Psoas muscle (tissue), 8 donors: ENCODE measurements around the gene SCUBE3. TPM values are rescaled to one million over a fixed set of nuclear protein-coding genes. Genes with fewer than 3 reads are reported as not detected.

ENCODE experiments used
- ATAC-seq, 4 donors: fragments of 200-7000 bp; cut with Tn5 transposase; one replicate each; pipeline ENCODE4 v1.9.1; 2020; ENCODE audit warnings: moderate library complexity in 3 of 4, mild to moderate bottlenecking in 2 of 4
- DNase-seq, 2 donors: peaks; one replicate each; pipeline ENCODE4 v3.0.0-alpha.2; 2020
- H3K27ac ChIP-seq: fragments of 200-600 bp; one replicate; pipeline ENCODE4 v1.8.0; 2022
- H3K27me3 ChIP-seq, 3 donors: fragments of 200-600 bp in 1 of 3; one replicate each; pipeline versions ENCODE4 v1.6.1 to v1.8.0; 2013 to 2022; ENCODE audit warnings: low read length in 2 of 3, mild to moderate bottlenecking in 2 of 3, moderate library complexity in 1 of 3; ENCODE audit not compliant: insufficient read depth in 3 of 3
- H3K36me3 ChIP-seq, 2 donors: fragments of 200-600 bp in 1 of 2; one replicate each; pipeline versions ENCODE4 v1.6.1 to v1.8.0; 2013 to 2022; ENCODE audit warnings: low read depth in 1 of 2, mild to moderate bottlenecking in 1 of 2, moderate library complexity in 1 of 2; ENCODE audit not compliant: insufficient read depth in 1 of 2
- H3K4me1 ChIP-seq: fragments of 200-600 bp; one replicate; pipeline ENCODE4 v1.8.0; 2022
- H3K4me3 ChIP-seq: fragments of 200-600 bp; one replicate; pipeline ENCODE4 v1.8.0; 2022; ENCODE audit warnings: mild to moderate bottlenecking
- H3K9me3 ChIP-seq: fragments of 200-600 bp; one replicate; pipeline ENCODE4 v1.8.0; 2022
- WGBS, 3 donors: extraction: QIAGEN DNeasy Blood & Tissue Kit; methylation state at CpG; one replicate each; pipeline versions ENCODE4 v1.1.6 to v1.1.7; 2013; 5-methylcytosine and 5-hydroxymethylcytosine counted together
- intact Hi-C, 2 donors: fragments of 100-400 bp; cut with DNase I; formaldehyde crosslinking; loops; one replicate each; pipeline versions ENCODE4 v1.11.0 to v1.14.2; 2022
- polyA plus RNA-seq, 3 donors: library from polyadenylated mRNA; stranded (reverse); fragments of 200-250 nt; gene quantifications; one replicate each; pipeline ENCODE4 v1.2.3, GENCODE V29; 2013
- total RNA-seq, 4 donors: library from RNA; stranded (reverse); fragmentation: NEBNext Ultra II Directional in 2 of 4; extraction: Animal tissue kit (Norgen Biotek cat#: 25700) in 2 of 4; gene quantifications; one replicate each; pipeline versions ENCODE4 v1.2.1 to v1.2.4, GENCODE V29; 2021 to 2023
- TF ChIP-seq, protein P1 (sequence below): fragments of 200-600 bp; IDR thresholded peaks from one replicate; pipeline ENCODE4 v1.8.0; 2022; ENCODE audit warnings: antibody characterized with exemption
- donor health status: healthy with polysubstance abuse.
- donor health status: DM: no; HTN: no; CAD: no; lungs with moderate emphysema.
- donor health status: Bipolar disorder and iron deficiency.
- donor health status: healthy.
- donor health status: DM: yes; HTN: yes; CAD: no.
- donor health status: DM: no; HTN: no; CAD: no.
- donor health status: DM: no; HTN: no; CAD: no.
- donor health status: DM: yes; HTN: yes; CAD: no.

SCUBE3 gene
- total and polyA plus RNA-seq, 7 donors = 0.01 to 0.21 (median 0.04) TPM; not detected in 2

- Histone ChIP-seq H3K9me3 (no peaks in the 10 kb centered on the region), H3K4me3 (no peak overlapping the region), H3K36me3 (peaks cover 2 to 56% of the 10 kb centered on the region in 2 donors), H3K27ac (peak overlapping the region; percentile 18), H3K27me3 (no peaks in the 10 kb centered on the region), H3K4me1 (peaks cover 9% of the 10 kb centered on the region)
- DNase-seq (no peak), ATAC-seq (no peak)
- intact Hi-C loops = loop anchor here in 1 of 2 donors (10.0 kb wide), 1 partner anchor 260 kb away; no protein-coding TSS in a partner anchor
- WGBS, 3 donors = 94 to 100% (median 96%) methylated on average over 2 of the region's 2 CpGs
- TF ChIP-seq, protein P1, sequence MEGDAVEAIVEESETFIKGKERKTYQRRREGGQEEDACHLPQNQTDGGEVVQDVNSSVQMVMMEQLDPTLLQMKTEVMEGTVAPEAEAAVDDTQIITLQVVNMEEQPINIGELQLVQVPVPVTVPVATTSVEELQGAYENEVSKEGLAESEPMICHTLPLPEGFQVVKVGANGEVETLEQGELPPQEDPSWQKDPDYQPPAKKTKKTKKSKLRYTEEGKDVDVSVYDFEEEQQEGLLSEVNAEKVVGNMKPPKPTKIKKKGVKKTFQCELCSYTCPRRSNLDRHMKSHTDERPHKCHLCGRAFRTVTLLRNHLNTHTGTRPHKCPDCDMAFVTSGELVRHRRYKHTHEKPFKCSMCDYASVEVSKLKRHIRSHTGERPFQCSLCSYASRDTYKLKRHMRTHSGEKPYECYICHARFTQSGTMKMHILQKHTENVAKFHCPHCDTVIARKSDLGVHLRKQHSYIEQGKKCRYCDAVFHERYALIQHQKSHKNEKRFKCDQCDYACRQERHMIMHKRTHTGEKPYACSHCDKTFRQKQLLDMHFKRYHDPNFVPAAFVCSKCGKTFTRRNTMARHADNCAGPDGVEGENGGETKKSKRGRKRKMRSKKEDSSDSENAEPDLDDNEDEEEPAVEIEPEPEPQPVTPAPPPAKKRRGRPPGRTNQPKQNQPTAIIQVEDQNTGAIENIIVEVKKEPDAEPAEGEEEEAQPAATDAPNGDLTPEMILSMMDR = no peak
Observed at GRCh38 chr6:35295036-35295435, 81.3 kb downstream of the SCUBE3 start.

DNA sequence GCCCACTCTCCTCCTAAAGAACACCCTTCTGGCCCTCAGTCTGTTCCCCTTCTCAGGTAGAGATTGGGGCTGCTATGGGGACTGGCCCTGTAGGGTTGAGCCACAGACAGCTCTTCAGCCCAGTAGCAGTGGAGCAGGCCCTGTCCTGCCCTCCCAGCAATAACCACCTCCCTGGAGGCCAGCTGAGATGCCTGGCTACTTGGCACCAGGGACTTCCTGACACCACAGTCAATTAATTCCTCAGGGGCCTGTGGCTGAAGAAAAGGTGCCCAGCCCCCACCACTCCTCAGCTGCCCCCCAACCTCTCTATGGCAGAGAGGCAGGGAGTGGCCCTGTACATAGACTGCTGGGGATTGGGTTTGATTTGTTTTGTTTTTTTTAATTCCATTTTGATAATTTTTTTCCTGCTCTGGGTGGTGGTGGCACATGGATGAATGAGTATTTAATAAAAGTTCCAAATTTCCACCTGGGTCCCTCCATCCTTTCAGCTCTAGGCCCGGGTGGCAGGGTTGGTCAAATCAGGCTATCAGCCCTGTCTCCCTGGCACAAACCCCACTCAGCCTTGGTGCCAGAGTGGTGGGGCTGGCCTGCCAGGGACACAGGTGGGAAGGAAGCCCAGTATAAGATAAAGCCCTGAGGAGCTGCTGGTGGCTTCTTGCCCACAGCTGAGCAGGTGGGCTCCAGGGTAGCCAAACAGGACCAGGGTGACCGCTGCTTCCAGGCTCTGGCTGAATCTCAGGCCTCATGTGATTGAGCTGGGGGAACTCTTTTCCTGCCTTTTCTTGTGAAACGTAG lies 82.0 kb downstream of the SCUBE3 start:
- H3K36me3 ChIP-seq = peaks cover 0 to 49% of the 10 kb centered on the region in 2 donors
- peak in 3 of 4 donors; percentile 40 to 47 (median 40) for ATAC-seq

GRCh38 chr6:35296931-35297600 lies 83.3 kb downstream of the SCUBE3 start:
- no peak for DNase-seq
- Histone ChIP-seq H3K36me3 (peaks cover 0 to 36% of the 10 kb centered on the region in 2 donors), H3K9me3 (no peaks in the 10 kb centered on the region), H3K27me3 (no peaks in the 10 kb centered on the region), H3K27ac (peak overlapping the region; percentile 38), H3K4me3 (no peak overlapping the region), H3K4me1 (peaks cover 9% of the 10 kb centered on the region)
- 58 to 61% (median 60%) methylated on average over 6 of the region's 6 CpGs for WGBS, 3 donors
- TF ChIP-seq, protein P1 = no peak
- no peak for ATAC-seq
- intact Hi-C loops = loop anchor here in 1 of 2 donors (1.0 to 10.0 kb wide), 3 partner anchors 152 to 258 kb away; partner anchors contain the start of gene RPL10A

More for the DNA sequence above, 82.0 kb downstream of the SCUBE3 start:
- DNase-seq = no peak
- no peaks in the 10 kb centered on the region for H3K9me3 ChIP-seq
- H3K4me1 ChIP-seq = peaks cover 9% of the 10 kb centered on the region
- TF ChIP-seq, protein P1 = no peak
- intact Hi-C loops = loop anchor here in 1 of 2 donors (10.0 kb wide), 1 partner anchor 259 kb away; no protein-coding TSS in a partner anchor
- H3K4me3 ChIP-seq = no peak overlapping the region
- no peaks in the 10 kb centered on the region for H3K27me3 ChIP-seq
- 8 to 43% (median 18%) methylated on average over 3 of the region's 3 CpGs for WGBS, 3 donors
- H3K27ac ChIP-seq = peak overlapping the region; percentile 18

DNA sequence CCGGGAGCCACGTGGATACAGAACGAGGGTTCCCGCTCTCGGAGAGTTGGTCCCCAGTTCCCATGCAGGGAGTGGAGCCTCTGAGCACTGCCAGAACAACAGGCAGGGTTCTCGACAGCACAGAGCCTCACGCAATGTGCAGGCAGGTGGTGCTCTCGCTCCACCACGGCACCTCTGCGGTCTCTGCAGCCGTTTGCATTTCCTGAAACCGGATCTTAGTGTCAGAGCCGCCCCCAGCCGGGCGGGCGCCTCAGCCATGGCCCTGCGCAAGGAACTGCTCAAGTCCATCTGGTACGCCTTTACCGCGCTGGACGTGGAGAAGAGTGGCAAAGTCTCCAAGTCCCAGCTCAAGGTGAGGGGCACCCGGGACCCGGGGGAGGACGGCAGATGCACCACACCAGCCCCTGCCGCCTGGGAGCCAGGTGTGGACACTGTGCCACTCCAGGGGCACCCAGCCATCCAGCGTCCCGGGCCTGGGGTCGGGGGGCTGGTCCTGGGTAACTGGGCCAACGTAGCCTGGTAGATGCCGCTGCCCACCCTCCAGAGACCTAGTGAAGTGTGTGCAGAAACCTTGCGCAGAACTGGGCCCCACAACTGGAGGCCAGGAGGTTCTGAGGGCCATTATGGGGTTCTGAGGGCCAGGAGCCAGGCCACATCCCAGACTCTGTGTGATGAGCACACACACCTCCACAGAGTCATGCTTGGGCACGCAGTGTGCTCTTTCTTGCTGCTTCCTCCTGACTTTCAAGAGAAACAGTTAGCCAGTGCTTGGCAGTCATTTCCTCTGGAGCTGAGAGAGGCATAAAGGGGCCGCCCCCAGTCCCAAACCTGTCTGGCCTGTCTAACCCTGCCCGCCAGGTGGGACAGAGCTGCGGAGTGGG lies 84.1 kb downstream of the SCUBE3 start, which contains the start of gene DEF6:
TSS of gene DEF6 (plus strand) at position 218 of the 881 bp plus-strand sequence. CDS start at position 257, 39 bp downstream.
- H3K36me3 ChIP-seq = peaks cover 0 to 28% of the 10 kb centered on the region in 2 donors
- intact Hi-C loops = loop anchor here in 1 of 2 donors (1.0 to 10.0 kb wide), 3 partner anchors 151 to 257 kb away; partner anchors contain the start of gene RPL10A
- TF ChIP-seq, protein P1 = peak; percentile 61
- no peaks in the 10 kb centered on the region for H3K9me3 ChIP-seq
- peaks cover 13% of the 10 kb centered on the region for H3K4me1 ChIP-seq
- peak within 1 kb of the TSS; percentile 38 for H3K27ac ChIP-seq
- ATAC-seq (peak; percentile 70 to 88 (median 80)), DNase-seq (peak; percentile 76 to 83)
- no peaks in the 10 kb centered on the region for H3K27me3 ChIP-seq
- peak within 1 kb of the TSS; percentile 58 for H3K4me3 ChIP-seq
- 35 to 47% (median 44%) methylated on average over 35 of the region's 35 CpGs for WGBS, 3 donors
